SK-N-MC (cell line): ENCODE results near the gene SMARCA1.

Experiments
- EZH2 ChIP-seq: fragments of 200-600 bp; sonication (generic); IDR thresholded peaks from one replicate; pipeline ENCODE4 v1.6.1; 2017; ENCODE audit warnings: antibody characterized with exemption
- FOXP2 ChIP-seq: optimal IDR thresholded peaks from 2 replicates; pipeline ENCODE3; 2011; ENCODE audit warnings: mild to moderate bottlenecking, moderate library complexity; ENCODE audit not compliant: insufficient read depth; ENCODE audit errors: extremely low read length, control extremely low read depth
- POLR2AphosphoS5 ChIP-seq: IDR thresholded peaks from 2 replicates; pipeline ENCODE4 v1.6.1; 2012; ENCODE audit warnings: mild to moderate bottlenecking, low read depth, low read length, borderline replicate concordance

- TF ChIP-seq POLR2AphosphoS5 (no peak), EZH2 (no peak), FOXP2 (no peak)
Measured at GRCh38 chrX:129452523-129452922, 70.8 kb downstream of the SMARCA1 start.
